H9 (cell line): ENCODE results near the gene AARSD1. TPM values are rescaled to one million over a fixed set of nuclear protein-coding genes. Genes with fewer than 3 reads are reported as not detected.
"Not testable (repeated sequence)": the region's sequence is repeated elsewhere in the genome, so short reads cannot be mapped to it uniquely, and the experiment has no call there.

Source experiments
- DNase-seq: peaks from one replicate; pipeline ENCODE4 v3.0.0-alpha.2; 2017
- H2AFZ ChIP-seq: one replicate; pipeline ENCODE4 v1.6.1; 2013; ENCODE audit warnings: mild to moderate bottlenecking, low read length, control low read depth, moderate library complexity
- H2AK5ac ChIP-seq: 2 replicates; pipeline ENCODE4 v1.6.1; 2013; ENCODE audit warnings: low read length, control low read depth, mixed read lengths; ENCODE audit not compliant: insufficient read length
- H2BK120ac ChIP-seq: one replicate; pipeline ENCODE4 v1.6.1; 2013; ENCODE audit warnings: low read depth, mild to moderate bottlenecking, low read length, control low read depth, inconsistent platforms; ENCODE audit not compliant: poor library complexity, severe bottlenecking
- H2BK12ac ChIP-seq: 2 replicates; pipeline ENCODE4 v1.6.1; 2013; ENCODE audit warnings: low read length, control low read depth, mixed read lengths, low read depth; ENCODE audit not compliant: insufficient read length
- H2BK15ac ChIP-seq: 2 replicates; pipeline ENCODE4 v1.6.1; 2013; ENCODE audit warnings: low read depth, low read length, control low read depth
- H2BK20ac ChIP-seq: one replicate; pipeline ENCODE4 v1.6.1; 2013; ENCODE audit warnings: low read depth, mild to moderate bottlenecking, low read length, control low read depth, inconsistent platforms; ENCODE audit not compliant: poor library complexity, severe bottlenecking
- H2BK5ac ChIP-seq: 2 replicates; pipeline ENCODE4 v1.6.1; 2013; ENCODE audit warnings: low read length, control low read depth, mixed read lengths; ENCODE audit not compliant: insufficient read length
- H3K14ac ChIP-seq: 2 replicates; pipeline ENCODE4 v1.6.1; 2013; ENCODE audit warnings: low read length, control low read depth; ENCODE audit not compliant: insufficient read depth
- H3K18ac ChIP-seq: 2 replicates; pipeline ENCODE4 v1.6.1; 2013; ENCODE audit warnings: low read depth, mild to moderate bottlenecking, mixed read lengths, low read length, control low read depth; ENCODE audit not compliant: insufficient read length
- H3K23ac ChIP-seq: 2 replicates; pipeline ENCODE4 v1.6.1; 2013; ENCODE audit warnings: low read length, control low read depth, mixed read lengths, low read depth; ENCODE audit not compliant: insufficient read length
- H3K23me2 ChIP-seq: 2 replicates; pipeline ENCODE4 v1.6.1; 2013; ENCODE audit warnings: low read depth, mild to moderate bottlenecking, mixed read lengths, low read length, control low read depth; ENCODE audit not compliant: insufficient read length, poor library complexity, severe bottlenecking
- H3K27ac ChIP-seq: 2 replicates; pipeline ENCODE4 v1.5.1; 2013; ENCODE audit warnings: low read length, control low read depth, mixed read lengths, low read depth; ENCODE audit not compliant: insufficient read length
- H3K27me3 ChIP-seq: 2 replicates; pipeline ENCODE4 v1.6.1; 2013; ENCODE audit warnings: low read length, control low read depth, inconsistent platforms; ENCODE audit not compliant: insufficient read depth
- H3K4ac ChIP-seq: 2 replicates; pipeline ENCODE4 v1.6.1; 2013; ENCODE audit warnings: low read depth, mild to moderate bottlenecking, control low read depth, inconsistent platforms, low read length, moderate library complexity
- H3K4me1 ChIP-seq: 2 replicates; pipeline ENCODE4 v1.6.1; 2013; ENCODE audit warnings: low read length, control low read depth, inconsistent platforms; ENCODE audit not compliant: insufficient read depth
- H3K4me2 ChIP-seq: 2 replicates; pipeline ENCODE4 v1.6.1; 2013; ENCODE audit warnings: low read length, control low read depth, mixed read lengths; ENCODE audit not compliant: insufficient read length, insufficient read depth
- H3K56ac ChIP-seq: 2 replicates; pipeline ENCODE4 v1.6.1; 2013; ENCODE audit warnings: low read depth, mild to moderate bottlenecking, mixed read lengths, low read length, control low read depth; ENCODE audit not compliant: insufficient read length
- H3K79me1 ChIP-seq: 2 replicates; pipeline ENCODE4 v1.6.1; 2013; ENCODE audit warnings: low read depth, mild to moderate bottlenecking, moderate library complexity, low read length, control low read depth, inconsistent platforms; ENCODE audit not compliant: insufficient read depth, poor library complexity, severe bottlenecking
- H3K79me2 ChIP-seq: 2 replicates; pipeline ENCODE4 v1.6.1; 2013; ENCODE audit warnings: low read length, control low read depth, inconsistent platforms; ENCODE audit not compliant: insufficient read depth
- H3K9ac ChIP-seq: 2 replicates; pipeline ENCODE4 v1.6.1; 2013; ENCODE audit warnings: low read length, control low read depth, mixed read lengths; ENCODE audit not compliant: insufficient read length; ENCODE audit errors: extremely low read depth
- H3K9me3 ChIP-seq: one replicate; pipeline ENCODE4 v1.6.1; 2013; ENCODE audit warnings: low read depth, low read length, inconsistent platforms; ENCODE audit not compliant: control insufficient read depth
- H3T11ph ChIP-seq: one replicate; pipeline ENCODE4 v1.6.1; 2013; ENCODE audit warnings: mild to moderate bottlenecking, low read length, control low read depth, inconsistent platforms
- H4K20me1 ChIP-seq: one replicate; pipeline ENCODE4 v1.6.1; 2013; ENCODE audit not compliant: control insufficient read depth, insufficient read length, insufficient read depth
- H4K5ac ChIP-seq: 2 replicates; pipeline ENCODE4 v1.6.1; 2013; ENCODE audit warnings: low read depth, mild to moderate bottlenecking, mixed read lengths, low read length, control low read depth; ENCODE audit not compliant: insufficient read length
- H4K8ac ChIP-seq: replicated peaks from 2 replicates; pipeline ENCODE4 v1.6.1; 2013; ENCODE audit warnings: low read length, control low read depth, mixed read lengths, low read depth; ENCODE audit not compliant: insufficient read length
- H4K91ac ChIP-seq: 2 replicates; pipeline ENCODE4 v1.6.1; 2013; ENCODE audit warnings: low read depth, mild to moderate bottlenecking, moderate library complexity, mixed read lengths, low read length, control low read depth; ENCODE audit not compliant: insufficient read length
- H3K27ac Mint-ChIP-seq, 3 experiments: 2 replicates in 2 of 3; 3 replicates in 1 of 3; pipeline ENCODE4 v1.8.0; 2020 to 2021; ENCODE audit warnings: mixed read lengths in 3 of 3, mild to moderate bottlenecking in 1 of 3, moderate library complexity in 1 of 3
- H3K27me3 Mint-ChIP-seq: 2 replicates; pipeline ENCODE4 v1.8.0; 2021; ENCODE audit warnings: low read depth, mild to moderate bottlenecking, moderate library complexity, mixed read lengths
- H3K36me3 Mint-ChIP-seq, 3 experiments: 2 replicates in 2 of 3; 3 replicates in 1 of 3; pipeline ENCODE4 v1.8.0; 2020 to 2021; ENCODE audit warnings: low read depth in 3 of 3, mixed read lengths in 3 of 3; ENCODE audit not compliant: insufficient read depth in 1 of 3
- H3K4me1 Mint-ChIP-seq, 2 experiments: 2 replicates each; pipeline ENCODE4 v1.8.0; 2020; ENCODE audit warnings: mixed read lengths in 2 of 2
- H3K4me3 Mint-ChIP-seq, 2 experiments: 2 replicates in 1 of 2; 3 replicates in 1 of 2; pipeline ENCODE4 v1.8.0; 2020 to 2021; ENCODE audit warnings: mild to moderate bottlenecking in 2 of 2, mixed read lengths in 2 of 2, moderate library complexity in 1 of 2
- H3K9me3 Mint-ChIP-seq, 2 experiments: 2 replicates in 1 of 2; 3 replicates in 1 of 2; pipeline ENCODE4 v1.8.0; 2020; ENCODE audit warnings: mild to moderate bottlenecking in 2 of 2, mixed read lengths in 2 of 2, moderate library complexity in 1 of 2
- WGBS: extraction: QIAGEN DNeasy Blood & Tissue Kit; methylation state at CpG from one replicate; pipeline ENCODE4 v1.1.7; 2013; ENCODE audit warnings: missing lambda C conversion rate, low lambda C conversion rate, mixed read lengths; ENCODE audit not compliant: insufficient read length; ENCODE audit errors: extremely low coverage; 5-methylcytosine and 5-hydroxymethylcytosine counted together
- total RNA-seq: library from RNA; stranded (reverse); gene quantifications from 2 replicates; pipeline ENCODE4 v1.2.1, GENCODE V29; 2021

Gene AARSD1
- total RNA-seq, 1 experiment from 2014 or later: 68.7 TPM

DNA sequence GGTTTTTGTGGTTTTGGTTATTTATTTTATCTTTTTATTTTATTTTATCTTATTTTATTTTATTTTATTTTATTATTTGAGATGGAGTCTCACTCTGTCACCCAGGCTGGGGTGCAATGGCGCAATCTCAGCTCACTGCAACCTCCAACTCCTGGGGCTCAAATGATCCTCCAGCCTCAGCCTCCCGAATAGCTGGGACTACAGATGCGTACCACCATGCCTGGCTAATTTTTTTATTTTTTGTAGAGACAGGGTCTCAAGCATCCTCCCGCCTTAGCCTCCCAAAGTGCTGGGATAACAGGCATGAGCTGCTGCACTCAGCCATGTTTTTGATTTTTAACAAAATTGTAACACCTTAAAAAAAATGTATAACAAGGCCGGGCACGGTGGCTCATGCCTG is 49.0 kb downstream of the AARSD1 start:
- H2BK5ac ChIP-seq, H3K4me1 ChIP-seq, H3K23ac ChIP-seq, H2AFZ ChIP-seq, H3K23me2 ChIP-seq, H3K4me2 ChIP-seq, H3K79me2 ChIP-seq, H3K9me3 Mint-ChIP-seq, H4K91ac ChIP-seq, H4K5ac ChIP-seq, H2BK20ac ChIP-seq, H3K27me3 ChIP-seq, H3K36me3 Mint-ChIP-seq, H3K14ac ChIP-seq, H3K9me3 ChIP-seq, DNase-seq, H3K18ac ChIP-seq, H3K27me3 Mint-ChIP-seq, H3K27ac ChIP-seq, H3K56ac ChIP-seq, H4K20me1 ChIP-seq, H3K4ac ChIP-seq, H3K4me3 Mint-ChIP-seq, H3K27ac Mint-ChIP-seq, H3K79me1 ChIP-seq, H2BK12ac ChIP-seq, H2BK120ac ChIP-seq, H3K9ac ChIP-seq, H4K8ac ChIP-seq, H2BK15ac ChIP-seq, H2AK5ac ChIP-seq, H3T11ph ChIP-seq: not testable (repeated sequence)
- peaks cover 6 to 11% of the 10 kb centered on the region in 2 experiments; a peak in 3 of 4 replicates for H3K4me1 Mint-ChIP-seq
- no CpG with 5 or more reads among the region's 6 CpGs for WGBS
